ENCODE measurements around the gene C9orf78. TPM values are rescaled to one million over a fixed set of nuclear protein-coding genes. Genes with fewer than 3 reads are reported as not detected.
A peak's percentile ranks its signal among the peaks of the same experiment; 100 is the strongest.

Gene C9orf78
- total RNA-seq, 6 donors from 2014 or later: 17.8 to 66.6 (median 36.5) TPM

GRCh38 chr9:129880654-129881546, 45.8 kb upstream of the C9orf78 start:
- ATAC-seq (ENCODE audit: low FRiP score in 2 of 2): no peak
- Histone ChIP-seq H3K4me1 (peaks cover 20 to 24% (median 22%) of the 10 kb centered on the region in 4 donors), H3K9me3 (no peaks in the 10 kb centered on the region), H3K27me3 (no peaks in the 10 kb centered on the region), H3K36me3 (peaks cover 4 to 23% (median 13%) of the 10 kb centered on the region in 4 donors), H3K27ac (no peak overlapping the region), H3K4me3 (no peak overlapping the region)
- no peak for TF ChIP-seq POLR2AphosphoS5 (IDR thresholded peaks at IDR 0.05)
- TF ChIP-seq CTCF (IDR thresholded peaks at IDR 0.05): no peak
- TF ChIP-seq EP300 (IDR thresholded peaks at IDR 0.05): no peak
- TF ChIP-seq POLR2A (IDR thresholded peaks at IDR 0.05): no peak
- 84 to 86% methylated on average over 18 to 28 of the region's 28 CpGs for WGBS, 2 donors
- DNase-seq: no peak

DNA sequence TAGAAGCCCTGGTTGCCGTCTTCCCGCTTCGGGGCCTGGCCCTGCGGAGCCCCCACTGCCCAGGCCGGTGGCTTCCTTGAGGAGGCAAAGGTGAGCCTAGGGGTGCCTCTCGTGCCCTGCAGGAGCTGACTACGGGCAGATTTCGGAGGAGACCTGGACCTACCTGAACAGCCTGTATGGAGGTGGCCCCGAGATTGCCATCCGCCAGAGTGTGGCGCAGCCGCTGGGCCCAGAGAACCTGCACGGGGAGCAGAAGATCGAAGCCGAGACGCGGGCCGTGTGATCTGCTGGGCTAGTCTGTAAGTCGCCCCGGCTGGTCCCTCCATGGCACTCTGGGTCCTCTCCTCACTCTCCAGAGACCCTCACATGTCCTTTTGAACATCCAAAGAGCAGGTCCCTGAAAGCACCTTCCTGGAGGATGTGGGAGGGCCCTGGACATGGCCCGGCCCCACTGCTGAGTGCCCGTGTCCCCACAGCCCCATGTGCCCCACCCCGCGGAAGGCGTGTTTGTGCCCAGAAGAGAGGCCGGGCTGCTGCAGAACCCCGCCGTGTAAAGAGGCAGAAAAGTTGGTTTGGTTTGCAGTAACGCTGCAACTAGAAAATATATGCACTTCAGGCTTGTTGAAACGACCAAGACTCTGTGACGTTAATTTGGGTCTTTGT, 45.0 kb upstream of the C9orf78 start:
- H3K4me3 ChIP-seq: no peak overlapping the region
- H3K27me3 ChIP-seq: no peaks in the 10 kb centered on the region
- H3K36me3 ChIP-seq: peaks cover 5 to 31% (median 21%) of the 10 kb centered on the region in 4 donors
- TF ChIP-seq POLR2A (IDR thresholded peaks at IDR 0.05) (no peak), CTCF (IDR thresholded peaks at IDR 0.05) (no peak), POLR2AphosphoS5 (IDR thresholded peaks at IDR 0.05) (no peak), EP300 (IDR thresholded peaks at IDR 0.05) (no peak)
- no peak for ATAC-seq (ENCODE audit: low FRiP score in 2 of 2)
- H3K27ac ChIP-seq: no peak overlapping the region
- H3K4me1 ChIP-seq: peaks cover 14 to 17% (median 16%) of the 10 kb centered on the region in 4 donors
- DNase-seq: no peak
- no peaks in the 10 kb centered on the region for H3K9me3 ChIP-seq
- 92 to 95% methylated on average over 25 to 30 of the region's 31 CpGs for WGBS, 2 donors

DNA sequence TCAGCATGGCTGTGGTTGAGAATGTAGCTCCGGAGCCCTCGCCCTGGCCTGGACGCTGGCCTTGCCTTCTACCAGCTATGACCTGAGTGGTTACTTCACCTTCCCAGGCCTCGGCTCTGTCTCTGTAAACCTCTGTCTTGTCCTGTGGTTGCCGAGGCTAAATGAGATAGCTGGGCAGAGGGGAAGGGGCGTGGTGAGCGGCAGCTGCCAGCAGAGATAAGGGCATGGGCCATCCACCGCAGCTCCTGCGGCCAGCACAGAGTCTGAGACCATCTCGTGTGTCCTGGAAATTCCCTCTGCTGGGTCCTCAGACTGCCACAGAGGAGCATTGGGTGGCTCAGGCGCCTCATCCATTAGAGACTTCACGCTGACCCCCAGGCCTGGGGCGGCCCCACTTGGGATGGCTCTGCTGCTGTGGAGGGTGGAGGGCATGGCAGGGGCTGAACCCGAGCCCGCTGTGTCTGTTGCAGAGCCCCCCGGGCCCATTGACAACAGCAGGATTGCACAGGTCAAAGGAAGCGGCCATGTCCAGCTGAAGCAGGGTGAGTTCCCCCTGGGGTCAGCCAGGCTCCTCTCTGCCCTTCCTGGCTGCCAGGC, 44.1 kb upstream of the C9orf78 start:
- ATAC-seq (ENCODE audit: low FRiP score in 2 of 2) (no peak), DNase-seq (no peak)
- H3K27ac ChIP-seq: no peak overlapping the region
- H3K4me1 ChIP-seq: peaks cover 4 to 7% (median 7%) of the 10 kb centered on the region in 4 donors
- no peaks in the 10 kb centered on the region for H3K27me3 ChIP-seq
- WGBS, 2 donors: 84% methylated on average over 15 of the region's 17 CpGs; no CpG with 5 or more reads in 1 of the 2 donors
- no peaks in the 10 kb centered on the region for H3K9me3 ChIP-seq
- peaks cover 5 to 40% (median 29%) of the 10 kb centered on the region in 4 donors for H3K36me3 ChIP-seq
- TF ChIP-seq POLR2AphosphoS5 (IDR thresholded peaks at IDR 0.05) (no peak), CTCF (IDR thresholded peaks at IDR 0.05) (no peak), POLR2A (IDR thresholded peaks at IDR 0.05) (no peak), EP300 (IDR thresholded peaks at IDR 0.05) (no peak)
- H3K4me3 ChIP-seq: no peak overlapping the region

GRCh38 chr9:129878291-129878690, 43.2 kb upstream of the C9orf78 start:
- peaks cover 5 to 49% (median 36%) of the 10 kb centered on the region in 4 donors for H3K36me3 ChIP-seq
- TF ChIP-seq POLR2A (IDR thresholded peaks at IDR 0.05): no peak
- TF ChIP-seq POLR2AphosphoS5 (IDR thresholded peaks at IDR 0.05): no peak
- TF ChIP-seq EP300 (IDR thresholded peaks at IDR 0.05): no peak
- TF ChIP-seq CTCF (IDR thresholded peaks at IDR 0.05): no peak

More at GRCh38 chr9:129878291-129878690, 43.2 kb upstream of the C9orf78 start:
- H3K27me3 ChIP-seq: no peaks in the 10 kb centered on the region
- DNase-seq (peak in 1 of 2 donors; percentile 54), ATAC-seq (ENCODE audit: low FRiP score in 2 of 2) (no peak)
- H3K4me1 ChIP-seq: no peaks in the 10 kb centered on the region
- H3K4me3 ChIP-seq: no peak overlapping the region
- no peak overlapping the region for H3K27ac ChIP-seq
- WGBS, 2 donors: 93 to 100% methylated on average over 2 to 11 of the region's 11 CpGs
- no peaks in the 10 kb centered on the region for H3K9me3 ChIP-seq

All from upper lobe of left lung (tissue), 6 donors.